ENCODE data around the gene DENND2D. TPM values are rescaled to one million over a fixed set of nuclear protein-coding genes. Genes with fewer than 3 reads are reported as not detected.

The DENND2D gene
- total RNA-seq, 3 donors from 2014 or later = 27.7 to 70.8 (median 34.4) TPM

DNA sequence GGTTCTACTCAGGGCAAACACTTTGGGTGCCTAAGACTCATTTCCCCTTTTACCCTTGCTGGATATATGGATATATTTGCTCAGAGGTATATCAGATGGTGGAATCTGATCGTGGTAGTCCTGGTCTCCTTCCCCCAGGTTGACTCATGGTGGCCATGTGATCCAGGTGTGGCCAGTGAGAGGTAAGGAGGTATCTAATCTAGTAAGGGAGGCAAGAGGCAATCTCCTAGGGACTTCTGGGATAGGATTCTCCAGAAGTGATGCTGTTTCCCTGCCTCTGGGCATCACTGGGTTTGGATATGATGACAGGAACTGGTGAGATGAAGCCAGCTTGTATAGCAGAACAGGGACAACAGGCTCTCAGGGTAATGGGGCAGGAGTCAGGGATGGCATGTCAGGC is 8.5 kb upstream of the DENND2D start:
- intact Hi-C loops (cut with DNase I; ENCODE audit: low total_unique reads) = loop anchor here (5.0 kb wide), 1 partner anchor 1103 kb away; no protein-coding TSS in a partner anchor

DNA sequence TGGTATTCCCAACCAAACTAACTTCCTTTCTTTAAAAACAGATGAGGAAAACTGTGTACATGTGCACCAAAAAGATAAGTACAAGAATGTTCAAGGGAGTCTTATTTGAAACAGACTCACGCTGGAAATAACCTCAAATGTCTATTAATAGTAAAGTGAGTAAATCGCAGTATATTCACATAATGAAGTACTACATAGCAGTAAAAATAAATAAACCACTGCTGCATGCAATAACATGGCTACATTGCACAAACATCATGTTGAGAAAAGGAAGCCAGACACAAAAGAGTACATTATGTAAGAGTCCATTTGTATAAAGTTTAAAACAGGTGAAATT is 5.2 kb upstream of the DENND2D start:
- DNase-seq (ENCODE audit: low spot score in 2 of 2) = no peak
- Histone ChIP-seq H3K4me1 (peaks cover 6 to 11% of the 10 kb centered on the region in 2 donors), H3K4me3 (no peak overlapping the region), H3K27me3 (no peaks in the 10 kb centered on the region), H3K36me3 (no peaks in the 10 kb centered on the region), H3K27ac (peak overlapping the region in 1 of 2 donors; percentile 96), H3K9me3 (no peaks in the 10 kb centered on the region)
- TF ChIP-seq POLR2A (IDR thresholded peaks at IDR 0.05) (no peak), POLR2AphosphoS5 (IDR thresholded peaks at IDR 0.05) (no peak)
- TF ChIP-seq, protein P1, sequence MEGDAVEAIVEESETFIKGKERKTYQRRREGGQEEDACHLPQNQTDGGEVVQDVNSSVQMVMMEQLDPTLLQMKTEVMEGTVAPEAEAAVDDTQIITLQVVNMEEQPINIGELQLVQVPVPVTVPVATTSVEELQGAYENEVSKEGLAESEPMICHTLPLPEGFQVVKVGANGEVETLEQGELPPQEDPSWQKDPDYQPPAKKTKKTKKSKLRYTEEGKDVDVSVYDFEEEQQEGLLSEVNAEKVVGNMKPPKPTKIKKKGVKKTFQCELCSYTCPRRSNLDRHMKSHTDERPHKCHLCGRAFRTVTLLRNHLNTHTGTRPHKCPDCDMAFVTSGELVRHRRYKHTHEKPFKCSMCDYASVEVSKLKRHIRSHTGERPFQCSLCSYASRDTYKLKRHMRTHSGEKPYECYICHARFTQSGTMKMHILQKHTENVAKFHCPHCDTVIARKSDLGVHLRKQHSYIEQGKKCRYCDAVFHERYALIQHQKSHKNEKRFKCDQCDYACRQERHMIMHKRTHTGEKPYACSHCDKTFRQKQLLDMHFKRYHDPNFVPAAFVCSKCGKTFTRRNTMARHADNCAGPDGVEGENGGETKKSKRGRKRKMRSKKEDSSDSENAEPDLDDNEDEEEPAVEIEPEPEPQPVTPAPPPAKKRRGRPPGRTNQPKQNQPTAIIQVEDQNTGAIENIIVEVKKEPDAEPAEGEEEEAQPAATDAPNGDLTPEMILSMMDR (IDR thresholded peaks at IDR 0.05) = no peak
- intact Hi-C loops (cut with DNase I; ENCODE audit: low total_unique reads) = loop anchor here (5.0 kb wide), 1 partner anchor 1107 kb away; no protein-coding TSS in a partner anchor

More for the DNA sequence above, 8.5 kb upstream of the DENND2D start:
- TF ChIP-seq POLR2AphosphoS5 (IDR thresholded peaks at IDR 0.05) (no peak), POLR2A (IDR thresholded peaks at IDR 0.05) (no peak)
- TF ChIP-seq, protein P1 (IDR thresholded peaks at IDR 0.05) = no peak
- no peak for DNase-seq (ENCODE audit: low spot score in 2 of 2)
- H3K36me3 ChIP-seq = no peaks in the 10 kb centered on the region
- H3K27ac ChIP-seq = no peak overlapping the region
- no peak overlapping the region for H3K4me3 ChIP-seq
- no peaks in the 10 kb centered on the region for H3K9me3 ChIP-seq
- no peaks in the 10 kb centered on the region for H3K4me1 ChIP-seq
- H3K27me3 ChIP-seq = no peaks in the 10 kb centered on the region

DNA sequence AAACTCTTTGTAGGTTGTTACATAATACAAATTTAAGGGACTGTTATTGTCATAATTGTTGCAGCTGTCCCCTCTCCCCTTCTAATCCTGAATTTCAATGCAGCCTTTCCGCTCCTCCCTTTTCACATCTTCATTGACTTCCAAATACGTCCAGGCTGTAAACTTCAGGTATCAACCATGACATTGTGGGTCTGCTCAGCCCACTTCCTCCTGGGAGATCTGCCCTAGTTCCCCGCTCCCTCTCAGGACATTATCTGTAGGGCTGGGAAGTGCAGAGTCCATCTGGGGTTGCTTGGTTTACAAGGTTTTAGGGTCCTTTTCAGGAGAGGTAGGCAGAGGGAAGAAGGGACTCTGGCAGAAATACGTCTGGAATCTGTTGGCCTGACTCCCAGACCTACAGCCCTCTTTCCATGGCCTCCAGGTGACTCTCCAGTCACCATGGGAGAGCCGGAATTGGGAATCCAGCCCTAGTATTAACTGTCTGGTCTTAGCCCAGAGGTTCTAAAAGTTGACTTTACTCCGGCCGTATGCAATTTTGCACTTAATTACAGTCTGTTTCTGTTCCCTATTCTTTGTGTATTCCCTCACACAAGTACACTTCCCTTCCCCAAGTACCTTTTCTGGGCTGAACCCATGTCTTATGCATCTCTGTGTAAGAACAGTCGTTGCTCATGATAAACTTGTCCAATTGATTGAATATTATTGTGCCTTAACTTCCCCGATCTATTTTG is 4.7 kb upstream of the DENND2D start:
- TF ChIP-seq, protein P1 (IDR thresholded peaks at IDR 0.05) = no peak
- H3K27ac ChIP-seq = peak overlapping the region; percentile 96 to 98
- no peaks in the 10 kb centered on the region for H3K36me3 ChIP-seq
- no peaks in the 10 kb centered on the region for H3K9me3 ChIP-seq
- no peaks in the 10 kb centered on the region for H3K27me3 ChIP-seq
- peak overlapping the region in 2 of 3 donors; percentile 76 to 96 for H3K4me3 ChIP-seq
- peaks cover 6 to 11% of the 10 kb centered on the region in 2 donors for H3K4me1 ChIP-seq
- intact Hi-C loops (cut with DNase I; ENCODE audit: low total_unique reads) = loop anchor here (5.0 kb wide), 1 partner anchor 1107 kb away; no protein-coding TSS in a partner anchor
- DNase-seq (ENCODE audit: low spot score in 2 of 2) = no peak

DNA sequence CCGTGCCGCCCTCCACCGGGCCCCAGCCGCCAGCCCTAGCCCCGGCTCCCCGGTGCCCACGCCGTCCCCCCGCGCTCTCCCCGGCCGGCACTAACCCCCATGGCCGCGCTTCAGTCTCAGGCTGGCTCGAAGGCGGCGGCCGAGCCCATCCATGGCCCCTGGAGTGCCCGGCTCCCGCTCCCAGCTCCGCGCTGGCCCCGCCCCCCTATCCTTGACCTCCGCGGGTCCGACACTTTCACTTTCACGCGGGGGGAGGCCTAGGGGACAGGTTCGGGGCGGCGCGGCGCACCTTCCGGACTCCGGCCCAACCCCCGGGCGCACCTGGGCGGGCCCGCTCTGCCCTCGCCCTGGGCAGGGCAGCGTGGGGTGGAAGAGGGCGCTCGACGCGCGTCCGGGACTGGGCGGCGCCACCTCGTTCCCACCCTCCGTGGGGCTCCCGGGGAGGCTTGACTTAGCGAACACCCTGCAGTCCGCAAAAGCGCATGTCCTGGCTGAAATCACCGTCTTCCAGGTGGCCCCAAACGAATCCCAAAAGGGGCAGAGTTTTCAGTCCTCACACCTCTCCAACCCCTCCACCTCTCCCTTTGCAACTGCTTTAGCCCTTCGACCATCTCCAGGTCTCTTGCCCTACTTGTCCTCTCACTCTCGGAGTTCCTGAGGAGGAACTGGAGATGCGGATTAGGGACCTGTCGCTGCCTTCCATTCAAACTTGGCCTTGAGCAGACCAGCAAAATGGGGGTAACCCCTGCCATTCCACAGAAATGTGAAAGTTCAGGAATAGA is 3.9 kb upstream of the DENND2D start:
- DNase-seq (ENCODE audit: low spot score in 2 of 2) = peak; percentile 41 to 65
- H3K4me3 ChIP-seq = peak overlapping the region; percentile 58 to 96 (median 76)
- no peaks in the 10 kb centered on the region for H3K9me3 ChIP-seq
- TF ChIP-seq POLR2AphosphoS5 (IDR thresholded peaks at IDR 0.05) (peak in 2 of 3 donors; percentile 19 to 69), POLR2A (IDR thresholded peaks at IDR 0.05) (peak; percentile 44)
- TF ChIP-seq, protein P1 (IDR thresholded peaks at IDR 0.05) = no peak
- H3K4me1 ChIP-seq = peaks cover 6 to 11% of the 10 kb centered on the region in 2 donors
- H3K36me3 ChIP-seq = no peaks in the 10 kb centered on the region
- H3K27me3 ChIP-seq = no peaks in the 10 kb centered on the region
- intact Hi-C loops (cut with DNase I; ENCODE audit: low total_unique reads) = no loop called here
- H3K27ac ChIP-seq = peak overlapping the region; percentile 96 to 98

Data from breast epithelium (tissue), 4 donors.